HG03108 (cell line): ENCODE results near the gene CCDC188.
"Not testable (repeated sequence)": the region's sequence is repeated elsewhere in the genome, so short reads cannot be mapped to it uniquely, and the experiment has no call there.

Source experiments
- ATAC-seq: cut with Tn5 transposase; IDR thresholded peaks from one replicate; pipeline ENCODE4 v1.9.1; 2021; ENCODE audit warnings: moderate library complexity; ENCODE audit not compliant: unreplicated experiment

Gene CCDC188

DNA sequence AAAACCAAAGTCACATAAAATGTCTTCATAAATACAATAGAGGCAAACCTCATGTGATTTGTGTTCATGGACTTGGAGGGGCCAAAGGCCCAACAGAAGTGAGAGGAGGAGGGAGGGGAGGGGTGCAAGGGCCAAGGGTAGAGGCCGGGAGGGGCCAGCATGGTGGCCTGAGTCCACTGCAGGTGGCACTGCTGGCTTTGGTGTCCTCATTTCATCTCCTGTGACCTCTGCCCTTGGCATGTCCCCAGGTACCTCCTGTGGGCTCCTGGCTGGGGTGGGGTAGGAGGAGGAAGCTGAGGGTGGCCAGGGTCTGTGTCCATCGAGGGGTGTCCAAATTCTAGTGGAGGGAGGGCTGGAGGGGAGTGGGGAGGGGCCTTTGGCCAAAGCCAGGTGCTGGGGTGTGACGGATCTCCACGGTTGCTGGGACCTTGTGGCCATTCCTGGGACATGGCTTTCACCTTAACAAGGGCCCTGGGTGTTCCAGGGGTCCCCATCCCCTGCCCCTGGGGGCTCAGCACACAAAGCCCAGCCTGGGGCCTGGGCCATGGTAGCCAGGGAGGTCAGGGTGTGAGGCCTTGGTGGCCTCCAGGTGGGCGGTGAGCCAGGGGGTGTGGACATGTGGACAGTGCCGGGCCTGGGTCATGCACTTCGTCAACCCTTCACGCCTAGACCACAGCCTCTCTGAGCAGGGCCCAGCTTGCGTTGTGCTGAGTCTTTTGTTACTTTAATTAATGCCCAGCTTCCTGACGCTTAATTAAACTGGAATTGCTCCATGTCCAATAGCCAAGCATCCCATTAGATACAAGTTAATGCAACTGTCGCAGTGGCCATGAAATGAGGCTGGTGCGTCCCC is 20.7 kb upstream of the CCDC188 start:
- ATAC-seq, result no peak

DNA sequence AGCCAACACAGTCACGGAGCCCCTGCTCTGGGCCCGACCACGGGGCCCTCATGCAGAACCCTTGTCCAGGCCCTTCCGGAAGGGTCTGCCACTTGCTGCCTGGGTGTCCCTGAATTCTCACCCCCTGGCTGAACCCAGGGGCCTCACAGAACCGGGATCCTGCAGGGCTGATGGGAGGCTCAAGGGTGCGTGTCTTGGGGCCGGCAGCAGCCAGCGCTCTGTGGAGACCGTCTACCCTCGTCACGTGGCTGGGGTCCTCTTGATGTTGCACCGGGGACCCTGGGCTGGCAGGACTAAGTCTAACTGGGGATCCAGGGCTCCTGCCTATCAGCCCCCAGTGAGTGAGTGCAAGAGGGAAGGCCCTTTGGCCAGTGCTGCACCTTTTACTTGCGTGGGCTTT is 19.3 kb upstream of the CCDC188 start:
- ATAC-seq, result no peak

DNA sequence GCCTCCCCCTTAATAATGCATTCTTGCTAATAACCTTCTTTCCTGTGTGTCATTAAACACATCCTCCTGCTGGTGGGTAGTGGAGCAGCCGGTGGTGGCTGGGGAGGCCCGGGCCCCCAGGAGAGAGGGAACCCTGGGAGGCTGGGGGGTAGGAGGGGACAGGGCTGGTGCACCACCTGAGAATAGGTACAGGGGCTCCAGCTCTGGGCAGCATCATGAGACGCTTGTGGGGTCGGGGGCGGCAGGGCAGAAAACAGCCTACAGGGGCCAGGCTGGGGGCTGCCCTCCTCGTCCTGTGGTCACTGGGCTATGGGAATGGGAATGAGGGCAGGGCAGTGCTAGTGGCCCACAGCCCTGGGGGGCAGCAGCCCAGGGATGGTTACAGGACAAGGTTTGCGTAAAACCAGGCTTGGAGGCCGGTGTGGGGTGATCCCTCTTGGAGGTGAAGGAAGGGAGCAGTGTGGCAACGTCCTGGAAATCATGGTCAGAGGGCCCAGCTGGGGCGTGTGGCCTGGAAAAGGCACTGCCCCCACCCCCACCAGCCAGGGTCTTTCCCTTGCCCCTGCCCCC is 18.5 kb upstream of the CCDC188 start:
- no peak for ATAC-seq

DNA sequence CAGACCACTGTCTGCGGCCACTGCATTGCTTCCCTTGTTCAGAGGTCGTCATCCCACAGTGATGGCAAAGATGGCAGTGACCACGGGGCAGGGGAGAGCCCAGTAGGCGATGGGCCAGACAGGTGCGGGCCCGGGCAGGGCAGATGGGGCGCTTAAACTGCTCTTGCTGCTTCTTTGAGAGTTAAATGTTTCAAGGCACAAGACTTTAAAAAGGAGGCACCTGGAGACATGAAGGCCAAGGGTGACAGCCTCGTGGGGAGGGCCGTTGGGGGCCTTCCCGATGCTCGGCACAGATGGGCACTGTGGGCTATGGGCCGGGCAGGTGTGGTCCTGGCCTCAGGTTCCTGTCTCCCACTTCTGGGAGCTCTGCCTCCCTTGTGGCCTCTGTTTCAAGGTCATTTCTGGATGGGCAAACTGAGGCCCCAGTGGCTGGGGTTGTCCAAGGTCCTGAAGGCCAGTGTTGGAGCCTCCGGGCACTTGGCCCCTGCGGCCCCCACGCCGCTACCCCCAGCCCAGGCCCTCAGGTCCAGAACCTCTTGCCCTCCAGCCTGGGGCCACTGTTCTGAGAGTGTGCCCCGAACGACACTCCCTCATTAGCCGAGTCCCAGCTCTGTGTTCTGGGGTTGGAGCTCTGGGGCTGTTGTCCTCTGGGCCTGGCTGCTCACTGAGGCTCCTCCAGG is 16.9 kb upstream of the CCDC188 start:
- ATAC-seq, result no peak

GRCh38 chr22:20166703-20167102 is 15.8 kb upstream of the CCDC188 start:
- ATAC-seq, result no peak

DNA sequence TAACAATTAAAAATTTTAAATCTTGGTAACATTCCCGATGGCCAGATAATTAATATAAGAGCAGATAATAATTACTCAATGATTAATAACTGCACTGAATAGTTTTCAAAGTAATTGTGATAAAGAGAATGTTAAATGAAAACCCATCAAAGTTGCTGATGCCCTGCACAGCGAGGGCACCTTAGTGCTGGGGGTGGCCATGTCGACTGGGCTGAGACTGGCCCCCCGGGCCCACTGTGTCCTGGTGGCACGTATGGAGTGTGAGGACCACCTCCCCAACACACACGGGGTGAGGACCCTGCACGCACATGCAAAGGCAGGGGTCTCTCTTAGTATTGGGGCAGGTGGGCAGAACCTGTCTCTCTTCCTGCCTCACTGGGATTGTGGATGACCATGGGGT is 15.1 kb upstream of the CCDC188 start:
- ATAC-seq, result no peak

GRCh38 chr22:20165421-20165820 is 14.6 kb upstream of the CCDC188 start:
- ATAC-seq, result no peak

GRCh38 chr22:20164863-20165262 is 14.0 kb upstream of the CCDC188 start:
- no peak for ATAC-seq

- ATAC-seq, result no peak
These were observed 9.2 kb upstream of the CCDC188 start for GRCh38 chr22:20160041-20160440.

- not testable (repeated sequence) for ATAC-seq
These were observed 8.7 kb upstream of the CCDC188 start for GRCh38 chr22:20159531-20159930.

GRCh38 chr22:20159076-20159475 is 8.2 kb upstream of the CCDC188 start:
- no peak for ATAC-seq

DNA sequence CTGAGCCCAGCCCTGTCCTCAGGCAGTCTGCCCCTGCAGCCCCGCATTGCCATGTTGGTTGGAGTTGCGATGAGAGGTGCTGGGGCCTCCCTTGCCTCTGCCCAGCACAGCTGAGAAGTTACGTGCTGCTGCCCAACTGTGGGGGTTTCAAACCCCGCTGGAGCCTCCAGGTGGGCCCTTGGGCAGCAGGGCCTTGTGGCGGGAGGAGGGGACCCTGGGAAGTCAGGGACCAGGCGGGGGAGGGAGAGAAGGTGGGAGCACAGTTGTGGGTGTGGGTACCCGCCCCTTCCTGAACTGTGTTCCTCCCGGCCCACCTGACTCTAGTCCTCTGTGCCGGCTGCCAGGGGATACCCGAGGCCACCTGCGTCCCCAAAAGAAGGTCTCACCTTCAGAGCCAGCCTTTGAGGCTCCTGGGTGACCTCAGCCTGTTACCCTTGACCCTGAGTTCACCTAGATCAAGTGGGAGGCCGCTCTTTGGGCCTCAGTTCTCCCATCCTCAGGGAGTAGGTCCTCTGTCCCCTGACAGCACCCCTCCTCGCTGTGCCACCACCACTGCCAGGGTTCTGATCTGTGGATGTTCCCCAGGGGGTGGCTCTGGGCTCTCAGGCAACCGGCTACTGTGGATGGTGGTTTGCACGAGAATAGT is 7.7 kb upstream of the CCDC188 start:
- no peak for ATAC-seq

GRCh38 chr22:20157430-20158183 is 6.8 kb upstream of the CCDC188 start:
- ATAC-seq, result no peak

DNA sequence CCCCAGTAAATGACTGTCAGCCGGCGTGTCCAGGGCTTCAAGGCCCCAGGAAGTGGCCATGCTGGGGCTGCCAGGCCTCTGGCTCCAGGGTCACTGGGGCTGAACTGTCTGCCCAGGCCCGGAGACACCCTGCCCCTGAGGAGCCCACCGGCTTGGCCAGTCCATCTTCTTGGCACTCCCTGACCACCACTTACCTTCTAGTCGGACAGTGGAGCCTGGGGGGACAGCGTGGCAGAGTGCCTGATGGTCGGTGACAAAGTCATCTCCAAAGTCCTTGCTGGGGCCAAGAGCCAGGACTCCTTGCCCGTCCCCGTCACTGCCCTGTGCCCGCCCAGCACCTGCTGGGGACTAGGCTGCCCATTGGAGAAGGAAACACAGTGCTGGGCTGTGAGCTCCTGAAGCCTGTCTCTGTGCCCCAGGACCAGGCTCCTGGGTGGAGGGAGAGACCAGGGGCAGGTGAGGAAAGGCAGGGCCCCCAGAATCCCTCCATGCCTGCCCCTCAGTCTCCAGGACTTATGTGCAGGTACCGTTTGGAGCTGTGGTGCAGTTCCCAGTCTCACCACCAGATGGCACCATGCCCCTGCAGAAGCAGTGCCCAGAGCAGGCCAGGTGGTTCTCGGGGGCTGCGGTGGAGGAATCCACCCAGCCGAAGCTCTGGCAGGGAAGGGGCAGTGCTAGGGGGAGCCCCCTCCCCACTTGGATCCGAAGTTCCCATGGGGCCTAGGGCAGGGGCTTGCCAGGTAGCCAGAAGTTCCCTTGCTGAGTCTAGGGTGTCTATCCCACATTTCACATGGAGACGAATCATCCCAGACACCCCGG is 6.0 kb upstream of the CCDC188 start:
- ATAC-seq, result no peak

DNA sequence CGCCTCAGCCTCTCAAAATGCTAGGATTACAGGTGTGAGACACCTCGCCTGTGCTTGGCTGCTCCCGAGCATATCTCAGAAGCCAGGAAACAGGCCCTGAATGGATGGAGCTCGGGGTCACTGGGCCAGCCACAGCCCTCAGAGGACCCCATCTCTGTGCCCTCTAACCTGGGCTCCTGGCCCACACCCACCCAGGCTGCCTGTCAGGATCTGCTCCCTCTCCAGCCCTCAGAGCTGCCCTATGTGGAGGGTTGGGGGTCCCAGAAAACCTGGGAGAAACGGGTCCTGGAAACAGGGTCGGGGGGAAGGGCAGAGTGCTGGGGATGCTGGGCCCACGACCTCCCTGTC is 5.2 kb upstream of the CCDC188 start:
- no peak for ATAC-seq

- no peak for ATAC-seq
These were observed 4.6 kb upstream of the CCDC188 start for GRCh38 chr22:20155330-20156041.

DNA sequence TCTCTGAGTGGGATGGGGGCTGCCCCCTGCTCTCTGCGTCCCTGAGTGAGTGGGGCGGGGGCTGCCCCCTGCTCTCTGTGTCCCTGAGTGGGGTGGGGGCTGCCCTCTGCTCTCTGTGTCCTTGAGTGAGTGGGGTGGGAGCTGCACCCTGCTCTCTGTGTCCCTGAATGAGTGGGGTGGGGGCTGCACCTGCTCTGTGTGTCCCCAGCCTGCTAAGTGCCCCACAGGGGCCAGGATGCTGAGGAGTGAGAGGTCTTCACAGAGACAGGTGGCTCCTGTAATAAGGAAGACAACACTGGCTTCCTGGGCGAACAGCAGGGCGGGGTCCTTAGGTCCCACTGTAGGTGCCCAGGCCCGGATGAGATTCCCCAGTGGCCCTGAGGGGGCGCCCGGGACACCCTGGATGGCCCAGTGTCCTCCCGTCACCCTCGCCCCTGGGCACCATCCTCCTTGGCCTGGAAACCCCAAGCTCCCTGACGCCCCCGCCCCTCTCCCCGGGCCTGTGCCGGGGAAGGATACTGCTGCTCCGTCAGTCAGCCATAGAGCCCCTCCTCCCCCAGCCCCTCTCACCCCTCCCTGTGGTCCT is 3.8 kb upstream of the CCDC188 start:
- no peak for ATAC-seq

- ATAC-seq, result no peak
These were observed 3.1 kb upstream of the CCDC188 start for GRCh38 chr22:20153945-20154344.

- ATAC-seq, result no peak
These were observed 1.6 kb upstream of the CCDC188 start for GRCh38 chr22:20152464-20152890.
